Measurements from ENCODE around the gene JAZF1.
"Not testable (repeated sequence)": the region's sequence is repeated elsewhere in the genome, so short reads cannot be mapped to it uniquely, and the experiment has no call there.

The JAZF1 gene

DNA sequence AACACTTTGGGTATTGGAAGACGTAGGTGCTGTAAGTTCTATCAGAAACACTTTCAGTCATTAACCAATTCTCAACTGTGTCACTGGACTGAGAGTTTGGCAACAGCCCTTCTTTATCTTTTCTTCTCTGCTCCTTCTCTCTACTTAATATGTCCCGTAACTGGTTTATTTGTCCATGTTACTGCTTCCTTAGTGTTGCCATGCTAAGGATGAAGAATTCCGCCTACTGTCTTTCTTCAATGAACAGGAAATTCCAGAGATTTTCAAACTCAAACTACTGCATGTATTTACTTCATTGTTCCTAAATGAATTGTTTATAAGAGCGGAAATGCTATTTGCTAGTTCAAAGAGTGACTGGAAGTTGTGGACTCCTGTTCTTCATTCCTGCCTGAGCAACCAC lies 296.9 kb downstream of the JAZF1 start:
- no peak for DNase-seq (ENCODE audit: low read depth in 2 of 2, low spot score in 1 of 2)

DNA sequence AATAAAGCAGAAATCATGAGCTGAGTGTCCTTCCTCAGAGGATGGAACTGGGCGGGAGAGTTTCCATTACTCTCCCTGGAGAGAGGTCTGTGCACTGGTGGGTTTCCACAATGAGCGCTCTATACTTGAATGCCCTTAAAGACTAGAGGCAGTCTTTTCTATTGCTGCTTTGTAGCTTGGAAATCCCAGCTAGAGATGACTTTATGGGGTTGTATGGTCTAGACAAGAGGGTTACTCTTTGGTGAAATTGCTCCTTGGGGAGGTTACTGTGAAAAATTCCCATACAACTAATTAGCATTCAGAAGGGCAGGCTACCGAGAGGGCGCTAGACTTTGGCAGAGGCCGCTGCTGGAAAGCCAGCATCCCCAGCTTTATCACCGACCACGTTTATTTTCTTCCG lies 303.8 kb downstream of the JAZF1 start:
- DNase-seq (ENCODE audit: low read depth in 2 of 2, low spot score in 1 of 2) = no peak

DNA sequence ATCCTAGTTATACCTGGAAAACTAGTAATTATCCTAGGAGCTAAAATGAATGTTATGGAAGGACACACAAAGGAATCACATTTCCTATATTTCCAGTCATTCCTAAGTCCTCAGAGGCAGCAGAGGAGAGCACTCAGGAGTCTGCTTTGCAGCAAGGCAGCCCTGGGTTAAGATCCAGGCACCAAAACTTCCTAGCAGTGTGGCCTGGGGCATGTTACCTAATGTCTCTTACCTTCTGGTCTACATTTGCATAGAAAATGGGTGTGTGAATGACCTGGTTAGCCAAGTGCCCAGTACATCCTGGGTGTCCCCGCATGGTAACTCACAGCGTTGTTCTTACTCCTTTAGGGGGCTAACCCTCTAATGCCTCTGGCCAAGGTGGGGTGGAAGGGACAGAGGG lies 304.8 kb downstream of the JAZF1 start:
- no peak for DNase-seq (ENCODE audit: low read depth in 2 of 2, low spot score in 1 of 2)

DNA sequence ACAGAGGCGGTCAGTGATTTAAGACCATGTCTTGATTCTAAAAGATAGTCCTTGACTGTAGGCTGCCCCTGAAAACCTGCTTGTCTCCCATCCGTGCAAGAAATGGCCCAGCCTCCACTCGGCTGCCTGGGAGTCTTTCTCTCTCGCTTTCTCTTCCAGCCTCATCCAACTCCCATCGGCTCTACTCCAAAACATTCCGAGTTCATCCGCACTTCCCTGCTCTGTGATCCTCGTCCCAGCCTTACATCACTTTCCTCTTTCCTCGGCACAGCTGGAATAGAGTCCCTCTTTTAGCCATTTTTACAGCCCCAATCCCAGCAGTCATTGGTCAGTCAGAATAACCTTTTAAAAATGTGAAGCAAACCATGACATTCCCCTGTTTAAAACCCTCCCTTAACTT lies 305.5 kb downstream of the JAZF1 start:
- no peak for DNase-seq (ENCODE audit: low read depth in 2 of 2, low spot score in 1 of 2)

DNA sequence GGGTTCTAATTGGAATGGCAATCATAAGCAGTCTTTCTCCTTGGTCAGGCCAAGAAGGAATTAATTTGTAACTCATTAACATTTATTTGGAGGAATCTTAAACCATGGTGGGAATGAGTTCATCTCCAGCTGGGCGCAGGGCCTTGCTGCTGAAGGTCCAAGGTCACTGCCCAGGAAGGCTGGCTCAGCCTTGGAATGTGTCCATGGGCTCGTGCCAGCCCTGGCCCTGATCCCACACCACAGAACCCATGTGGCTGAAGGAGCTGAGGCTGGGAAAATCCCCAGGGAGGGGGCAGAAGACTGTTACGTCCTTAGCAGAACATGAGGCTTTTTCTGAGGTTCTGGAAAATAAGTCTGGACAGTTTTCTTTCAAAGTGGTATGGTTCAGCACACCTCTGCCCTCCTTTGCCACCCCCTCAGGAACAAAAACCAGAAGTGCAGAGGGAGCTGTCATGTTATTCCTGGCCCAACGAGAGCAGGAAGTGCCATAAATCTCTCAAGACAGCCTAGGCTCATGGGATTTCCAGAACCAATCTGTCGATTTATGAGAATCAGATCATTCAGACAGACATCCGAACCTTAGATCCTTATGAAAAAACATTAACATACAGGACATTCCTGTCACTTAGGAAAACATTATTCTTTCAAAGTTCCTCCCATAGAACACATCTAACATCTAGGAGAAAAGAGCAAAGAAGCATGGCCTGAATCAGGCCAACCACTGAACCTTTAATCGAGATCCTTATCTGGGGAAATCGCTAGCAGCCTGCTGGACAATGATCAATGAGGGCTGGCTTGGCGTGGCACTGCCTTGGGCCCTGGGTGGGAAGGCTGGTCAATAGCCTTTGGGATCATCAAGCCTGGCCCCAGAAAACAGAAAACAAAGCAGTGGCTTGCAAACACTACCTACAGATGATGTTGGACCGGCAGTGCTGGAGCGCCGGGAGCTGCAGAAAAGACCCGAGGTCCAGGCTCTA lies 306.3 kb downstream of the JAZF1 start:
- DNase-seq (ENCODE audit: low read depth in 2 of 2, low spot score in 1 of 2) = no peak

DNA sequence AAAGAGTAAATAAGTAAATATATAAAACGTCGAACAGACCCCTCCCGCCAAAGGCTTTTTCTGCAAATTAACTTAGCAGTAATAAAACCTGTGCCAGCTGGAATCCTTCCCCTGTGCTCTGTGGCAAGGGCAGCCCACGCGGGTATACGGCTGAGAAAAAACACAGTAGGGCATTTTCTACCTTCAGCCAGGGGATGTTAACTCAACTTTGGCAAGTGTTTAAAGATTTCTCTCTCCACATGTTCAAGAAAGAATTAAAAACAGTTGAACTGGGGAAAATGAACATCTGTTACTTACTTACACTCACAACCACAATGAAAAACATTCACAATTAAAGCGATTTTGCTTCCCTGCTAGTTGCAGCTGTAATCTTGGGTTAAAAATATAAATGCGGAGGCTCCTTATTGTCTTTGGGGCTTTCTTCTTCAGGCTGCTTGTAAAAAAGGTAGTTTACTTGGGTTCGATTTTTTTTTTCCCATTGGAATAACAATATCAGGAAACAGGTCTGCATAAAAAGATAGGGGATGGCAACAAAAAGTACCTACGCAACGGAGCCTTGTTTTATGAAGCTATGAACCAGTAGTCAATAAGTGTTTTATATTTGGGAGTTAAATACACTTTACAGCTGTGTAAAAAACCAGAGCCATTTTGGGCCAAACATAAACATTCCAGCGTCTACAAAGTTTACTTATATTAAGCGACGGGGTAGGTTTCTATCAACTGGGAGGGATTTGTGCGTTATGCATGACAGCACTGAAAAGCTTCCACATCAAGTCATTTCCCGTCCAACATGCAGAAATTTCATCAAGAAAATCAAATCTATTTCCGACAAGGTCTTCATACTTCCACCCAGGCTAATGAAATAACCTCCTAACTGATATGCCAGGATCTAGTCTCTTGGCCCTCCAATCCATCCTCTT lies 308.0 kb downstream of the JAZF1 start:
- no peak for DNase-seq (ENCODE audit: low read depth in 2 of 2, low spot score in 1 of 2)

DNA sequence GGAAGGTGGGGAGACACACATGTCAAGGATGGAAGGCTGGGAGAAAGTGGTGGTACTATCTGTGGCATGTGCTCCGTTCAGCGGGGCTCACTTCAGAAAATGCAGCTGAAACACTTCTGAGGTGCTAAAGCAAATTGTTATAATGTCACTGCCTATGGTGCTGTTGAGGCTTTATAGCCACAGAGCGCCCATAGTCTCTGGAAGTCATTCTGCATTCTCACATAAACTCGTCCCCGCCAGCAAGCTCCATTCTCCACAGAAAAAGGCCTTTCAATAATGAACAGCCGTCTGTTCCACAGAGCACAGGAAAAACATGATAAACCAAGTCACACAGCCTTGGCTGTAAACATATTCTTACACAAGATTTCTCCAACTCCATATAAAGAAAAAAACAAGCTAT lies 308.7 kb downstream of the JAZF1 start:
- DNase-seq (ENCODE audit: low read depth in 2 of 2, low spot score in 1 of 2) = no peak

DNA sequence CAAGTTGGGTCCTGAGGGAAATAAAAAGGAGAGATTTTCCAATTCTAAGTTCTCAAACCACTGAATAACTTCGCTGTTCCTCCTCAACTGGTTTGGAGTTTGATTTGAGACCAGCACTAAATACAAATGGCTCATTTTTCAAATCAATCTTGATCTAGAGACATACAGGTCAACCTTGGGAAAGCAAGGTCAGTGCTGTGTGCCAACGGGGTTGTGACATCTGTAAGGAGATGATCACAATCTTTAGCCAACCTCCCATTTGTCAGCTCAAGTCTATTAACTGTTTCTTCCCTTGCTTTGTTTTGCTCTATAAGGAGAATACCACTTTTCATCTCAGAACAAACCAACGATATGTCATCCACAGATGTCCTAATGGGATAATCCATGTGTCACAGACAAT lies 309.5 kb downstream of the JAZF1 start:
- DNase-seq (ENCODE audit: low read depth in 2 of 2, low spot score in 1 of 2) = no peak

DNA sequence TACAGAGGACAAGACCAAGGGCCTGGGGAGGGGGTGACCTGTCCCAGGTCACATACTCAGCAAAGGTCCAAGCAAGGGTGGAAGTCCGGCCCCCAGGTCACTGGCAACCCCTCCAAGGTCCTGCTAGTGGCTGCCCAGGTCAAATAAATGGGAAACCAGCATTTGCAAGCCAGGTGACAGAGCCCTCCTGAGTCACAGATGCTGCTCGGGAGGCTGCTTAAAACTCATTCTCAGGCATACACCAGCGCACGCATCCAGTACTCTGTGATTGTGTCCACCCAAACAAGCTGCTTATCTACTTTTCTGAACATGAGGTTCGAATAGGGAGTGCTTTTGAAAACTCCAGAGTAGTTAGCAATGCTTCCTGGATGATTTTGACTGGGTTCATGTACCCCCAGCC lies 310.0 kb downstream of the JAZF1 start:
- no peak for DNase-seq (ENCODE audit: low read depth in 2 of 2, low spot score in 1 of 2)

DNA sequence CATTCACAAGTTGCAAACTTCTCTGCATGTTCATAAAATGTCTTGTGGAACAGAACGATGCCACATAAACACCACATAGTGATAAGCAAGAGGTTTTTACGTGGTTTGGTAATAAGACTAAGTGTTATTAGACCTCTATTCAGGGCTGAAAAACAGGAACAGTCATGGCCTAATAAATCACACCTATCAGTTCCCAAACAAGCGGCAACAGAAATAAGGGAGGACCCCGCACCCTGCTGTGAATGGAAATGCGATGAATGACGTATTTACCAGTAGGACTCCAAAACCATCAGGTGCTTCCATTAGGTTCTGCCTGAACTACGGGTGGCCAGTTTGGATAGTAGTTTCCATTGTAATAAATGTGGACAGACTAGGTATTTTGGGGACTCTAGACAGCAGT lies 311.5 kb downstream of the JAZF1 start:
- no peak for DNase-seq (ENCODE audit: low read depth in 2 of 2, low spot score in 1 of 2)

DNA sequence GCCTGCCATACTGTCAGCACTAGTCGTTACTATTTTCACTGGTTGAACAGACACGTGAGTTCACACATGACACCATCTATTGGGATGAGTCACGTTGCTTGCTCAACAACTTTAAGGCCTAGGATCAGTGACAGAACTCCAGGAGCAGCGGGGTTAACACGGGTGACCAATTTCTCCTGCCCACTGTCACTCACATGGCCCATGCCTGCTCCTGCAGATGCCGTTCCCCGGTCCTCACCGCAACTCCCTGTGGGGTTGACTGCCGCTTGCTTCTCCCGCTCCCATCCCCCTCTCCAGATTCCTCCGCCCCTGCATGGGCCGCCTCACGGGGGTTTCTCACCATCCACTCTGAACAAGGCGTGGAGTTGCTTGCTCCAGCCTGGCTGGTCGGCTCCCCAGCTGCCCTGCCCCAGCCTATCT lies 312.5 kb downstream of the JAZF1 start:
- no peak for DNase-seq (ENCODE audit: low read depth in 2 of 2, low spot score in 1 of 2)

DNA sequence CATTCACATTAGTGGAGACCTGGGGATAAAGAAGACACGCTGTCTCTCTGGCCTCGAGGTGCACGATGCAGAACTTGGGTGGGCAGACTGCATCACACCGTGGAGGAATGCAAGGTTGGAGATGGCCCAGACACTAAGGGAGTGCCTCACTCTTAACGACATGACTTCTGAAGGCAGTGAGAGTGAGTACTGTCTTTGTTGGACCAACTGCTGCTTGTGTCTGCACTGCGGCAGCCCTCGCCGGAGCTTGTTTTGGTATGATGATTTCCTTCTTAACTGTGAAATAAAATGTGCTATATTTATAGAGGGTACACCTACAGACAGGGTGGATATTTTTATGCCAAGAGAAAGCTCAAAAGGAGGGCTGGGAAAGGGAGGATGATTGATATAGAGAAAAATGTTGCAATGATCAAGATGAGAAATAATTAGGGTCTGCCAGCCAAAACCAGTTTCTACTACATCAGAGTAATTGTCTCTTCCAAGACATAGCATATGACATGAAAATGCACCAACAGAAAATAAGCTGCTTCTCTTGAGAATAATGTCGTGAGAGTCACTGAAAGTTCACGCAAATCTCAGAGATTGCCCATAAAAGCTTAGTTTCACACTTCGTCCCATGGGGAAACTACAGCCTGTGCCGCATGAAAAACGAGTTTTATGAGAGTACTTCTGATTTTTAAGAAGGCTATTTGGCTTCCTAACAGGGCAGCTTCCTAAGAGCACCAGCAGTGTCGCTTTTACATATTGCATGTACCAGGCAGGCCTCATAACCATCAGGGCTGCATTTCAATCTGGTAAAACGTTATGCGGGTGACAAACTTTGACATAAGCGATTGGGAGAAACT lies 313.5 kb downstream of the JAZF1 start:
- DNase-seq (ENCODE audit: low read depth in 2 of 2, low spot score in 1 of 2) = no peak

DNA sequence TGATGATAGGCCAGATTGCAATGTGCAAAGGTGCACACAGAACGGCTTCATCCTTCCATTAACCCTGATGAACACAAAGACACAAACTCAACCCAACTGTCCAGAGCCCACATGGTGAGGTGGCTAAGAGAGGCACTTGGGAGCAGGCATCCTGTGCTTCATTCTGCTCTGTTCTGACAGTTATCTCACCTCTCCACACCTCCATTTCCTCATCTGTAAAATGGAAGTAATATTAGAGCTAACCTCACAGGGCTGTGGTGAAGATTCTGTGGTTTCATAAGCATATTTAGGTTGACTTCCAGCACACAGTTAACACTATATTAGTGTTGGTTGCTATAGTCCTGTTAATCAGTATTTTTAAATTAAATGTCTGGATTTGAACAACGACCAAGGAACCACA lies 314.3 kb downstream of the JAZF1 start:
- no peak for DNase-seq (ENCODE audit: low read depth in 2 of 2, low spot score in 1 of 2)

DNA sequence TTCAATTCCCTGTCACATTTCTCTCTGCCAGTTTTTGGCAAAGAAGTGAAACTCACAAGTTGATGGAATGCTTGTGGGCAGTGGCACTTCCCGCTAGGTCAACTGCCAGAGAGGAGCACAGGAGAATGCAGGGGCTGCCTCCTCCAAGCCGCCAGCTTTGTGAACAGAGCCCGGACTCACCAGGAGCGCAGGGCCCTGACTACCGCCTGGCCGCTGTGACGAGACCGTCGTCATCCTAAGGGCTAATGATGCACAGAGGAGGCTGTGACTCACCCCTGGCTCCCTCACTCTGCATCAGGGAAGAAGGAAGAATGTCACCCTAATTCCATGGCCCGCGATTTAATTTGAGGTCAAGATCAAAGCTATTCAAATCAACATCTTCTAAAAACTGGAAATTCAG lies 316.7 kb downstream of the JAZF1 start:
- no peak for DNase-seq (ENCODE audit: low read depth in 2 of 2, low spot score in 1 of 2)

DNA sequence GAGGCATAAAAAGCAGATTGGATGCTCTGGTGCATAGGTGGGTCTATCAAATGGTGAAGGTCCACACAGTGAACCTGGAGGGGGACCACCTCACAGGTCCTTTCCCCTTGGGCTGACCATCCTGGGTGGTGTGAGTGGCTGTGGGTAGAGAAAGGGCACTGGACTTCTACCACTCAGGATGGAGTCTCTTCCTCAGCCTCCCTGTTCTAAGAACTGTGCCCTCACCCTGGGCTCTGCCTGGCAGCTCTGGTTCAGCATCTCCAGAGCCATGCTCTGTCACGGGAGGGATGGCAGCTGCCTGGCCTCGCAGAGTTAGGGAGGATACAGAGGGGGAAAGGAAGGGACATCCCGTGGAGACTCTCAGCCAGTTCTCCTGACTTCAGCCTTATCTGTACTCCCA lies 318.8 kb downstream of the JAZF1 start:
- DNase-seq (ENCODE audit: low read depth in 2 of 2, low spot score in 1 of 2) = no peak

DNA sequence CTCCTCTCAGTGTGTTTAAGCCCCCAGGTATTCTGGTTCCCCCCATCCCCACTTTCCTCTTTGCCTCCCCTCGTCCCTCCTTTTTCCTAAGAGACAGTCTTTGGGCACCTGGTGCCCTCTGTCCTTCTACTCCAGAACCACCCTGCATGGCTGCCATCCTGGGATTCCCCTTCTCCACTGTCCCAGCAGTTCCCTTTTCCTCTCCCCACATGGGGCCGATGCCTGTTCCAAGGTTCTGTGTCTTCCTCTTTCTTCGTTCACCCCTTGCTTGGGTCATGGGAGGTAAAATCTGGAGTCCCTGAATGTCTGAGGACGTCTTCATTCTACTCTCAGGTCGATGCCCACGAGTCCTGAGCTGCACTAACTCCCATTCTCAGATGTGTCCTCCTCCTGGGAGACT lies 319.8 kb downstream of the JAZF1 start:
- no peak for DNase-seq (ENCODE audit: low read depth in 2 of 2, low spot score in 1 of 2)

DNA sequence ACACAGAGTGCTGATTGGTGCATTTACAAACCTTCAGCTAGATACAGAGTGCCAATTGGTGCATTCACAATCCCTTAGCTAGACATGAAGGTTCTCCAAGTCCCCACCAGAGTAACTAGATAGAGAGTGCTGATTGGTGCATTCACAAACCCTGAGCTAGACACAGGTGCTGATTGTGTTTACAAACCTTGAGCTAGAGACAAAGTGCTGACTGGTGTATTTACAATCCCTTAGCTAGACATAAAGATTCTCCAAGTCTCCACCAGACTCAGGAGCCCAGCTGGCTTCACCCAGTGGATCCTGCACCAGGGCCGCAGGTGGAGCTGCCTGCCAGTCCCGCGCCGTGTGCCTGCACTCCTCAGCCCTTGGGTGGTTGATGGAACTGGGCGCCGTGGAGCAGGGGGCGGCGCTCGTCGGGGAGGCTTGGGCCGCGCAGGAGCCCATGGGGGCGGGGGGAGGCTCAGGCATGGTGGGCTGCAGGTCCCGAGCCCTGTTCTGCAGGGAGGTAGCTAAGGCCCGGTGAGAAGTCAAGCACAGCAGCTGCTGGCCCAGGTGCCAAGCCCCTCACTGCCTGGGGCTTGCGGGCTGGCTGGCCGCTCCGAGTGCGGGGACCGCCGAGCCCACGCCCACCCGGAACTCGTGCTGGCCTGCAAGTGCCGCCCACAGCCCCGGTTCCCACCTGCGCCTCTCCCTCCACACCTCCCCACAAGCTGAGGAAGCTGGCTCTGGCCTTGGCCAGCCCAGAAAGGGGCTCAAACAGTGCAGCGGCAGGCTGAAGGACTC lies 323.7 kb downstream of the JAZF1 start:
- not testable (repeated sequence) for DNase-seq (ENCODE audit: low read depth in 2 of 2, low spot score in 1 of 2)

DNA sequence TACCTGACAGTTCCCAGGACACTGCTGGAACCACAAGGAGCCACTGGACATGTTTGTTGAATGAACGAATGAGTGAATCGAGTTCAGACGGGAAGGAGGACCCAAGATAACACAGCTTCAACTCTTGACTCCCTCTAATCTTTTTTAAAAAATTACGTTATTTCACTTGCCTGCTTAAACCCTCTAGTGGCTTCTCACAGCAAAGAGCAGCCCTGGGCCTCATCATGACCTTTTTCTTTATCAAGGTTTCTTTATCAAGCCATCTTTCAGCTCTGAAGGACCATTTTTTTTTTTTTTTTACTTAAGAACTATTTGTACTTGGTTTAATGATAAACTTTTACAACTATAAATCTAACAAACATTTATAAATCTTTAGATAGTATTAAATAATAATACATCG lies 330.1 kb downstream of the JAZF1 start:
- DNase-seq (ENCODE audit: low read depth in 2 of 2, low spot score in 1 of 2) = no peak

DNA sequence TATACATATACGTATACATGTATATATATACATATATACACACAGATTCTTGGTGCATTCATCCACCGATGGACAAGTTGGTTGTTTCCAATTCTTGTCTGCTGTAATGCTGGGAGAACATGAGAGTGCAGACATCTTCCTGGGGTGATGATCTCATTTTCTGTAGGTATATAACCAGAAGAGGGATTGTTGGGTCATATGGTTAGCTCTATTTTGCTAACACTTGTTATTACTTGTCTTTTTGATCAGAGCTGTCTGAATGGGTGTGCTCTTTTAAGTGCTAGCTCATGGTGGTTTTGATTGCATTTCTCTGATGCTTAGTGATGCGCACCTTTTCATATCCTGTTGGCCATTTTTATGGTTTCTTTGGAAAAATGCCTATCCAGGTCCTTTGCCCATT lies 334.2 kb downstream of the JAZF1 start:
- no peak for DNase-seq (ENCODE audit: low read depth in 2 of 2, low spot score in 1 of 2)

DNA sequence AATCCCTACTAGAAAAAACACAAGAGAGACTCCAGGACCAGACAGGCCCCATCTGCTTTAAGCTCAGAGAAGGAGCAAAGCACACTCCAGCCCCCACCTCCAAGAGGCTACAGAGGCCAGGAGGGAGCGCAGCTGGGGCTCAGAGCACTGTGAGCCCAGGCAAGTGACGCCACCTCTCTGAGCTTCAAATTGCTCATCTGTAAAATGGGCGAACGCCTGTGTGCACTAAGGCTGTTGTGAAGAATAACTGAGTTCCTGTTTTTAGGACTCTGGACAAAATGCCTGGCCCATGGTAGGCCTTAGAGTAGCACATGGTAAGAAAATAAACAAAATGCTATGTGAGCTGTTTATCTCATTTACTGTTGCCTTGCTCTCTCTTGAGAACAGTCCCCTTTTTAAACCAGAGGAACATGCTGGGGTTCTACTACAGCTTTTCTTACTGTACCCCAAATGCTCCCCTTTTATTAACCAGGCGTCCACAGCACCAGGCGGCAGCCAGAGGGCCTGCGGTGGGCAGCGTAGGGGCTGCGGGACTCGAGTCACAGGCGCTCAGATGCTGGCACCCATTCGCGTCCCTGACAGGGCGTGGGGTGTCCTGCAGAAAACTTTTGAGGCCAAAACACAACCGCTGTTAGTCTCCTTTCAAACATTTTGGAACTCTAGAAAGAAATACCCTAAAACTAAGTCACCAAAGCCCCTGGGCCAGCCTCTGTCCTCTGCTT lies 336.9 kb downstream of the JAZF1 start:
- no peak for DNase-seq (ENCODE audit: low read depth in 2 of 2, low spot score in 1 of 2)
